T-helper 9 cell (primary cell): ENCODE results near the gene NQO2.
"Not testable (repeated sequence)": the region's sequence is repeated elsewhere in the genome, so short reads cannot be mapped to it uniquely, and the experiment has no call there.

Source experiments
- DNase-seq: peaks from one replicate; pipeline ENCODE4 v3.0.0-alpha.2; 2020

The NQO2 gene

GRCh38 chr6:2989332-2990247 is 10.1 kb upstream of the NQO2 start:
- DNase-seq = peak; percentile 50

GRCh38 chr6:2990248-2990931 is 9.3 kb upstream of the NQO2 start:
- DNase-seq = no peak

GRCh38 chr6:2990932-2991506 is 8.7 kb upstream of the NQO2 start:
- no peak for DNase-seq

GRCh38 chr6:2992330-2992979 is 7.2 kb upstream of the NQO2 start:
- no peak for DNase-seq

- no peak for DNase-seq
Measured at GRCh38 chr6:2993755-2994317, 5.9 kb upstream of the NQO2 start.

- DNase-seq = peak; percentile 14
Measured at GRCh38 chr6:2998249-2998997, 1.3 kb upstream of the NQO2 start.

GRCh38 chr6:2998998-2999617 is 586 bp upstream of the NQO2 start:
- no peak for DNase-seq

- DNase-seq = no peak
Measured at GRCh38 chr6:3001146-3001772, 1.6 kb downstream of the NQO2 start.

GRCh38 chr6:3001773-3002293 is 2.1 kb downstream of the NQO2 start:
- DNase-seq = no peak

- not testable (repeated sequence) for DNase-seq
Measured at GRCh38 chr6:3003226-3003625, 3.5 kb downstream of the NQO2 start.

GRCh38 chr6:3005077-3005476 is 5.4 kb downstream of the NQO2 start:
- DNase-seq = no peak

- no peak for DNase-seq
Measured at GRCh38 chr6:3005874-3006273, 6.2 kb downstream of the NQO2 start.

GRCh38 chr6:3006476-3006875 is 6.8 kb downstream of the NQO2 start:
- DNase-seq = no peak

GRCh38 chr6:3007571-3007970 is 7.9 kb downstream of the NQO2 start:
- no peak for DNase-seq

- not testable (repeated sequence) for DNase-seq
Measured at GRCh38 chr6:3008712-3009265, 9.1 kb downstream of the NQO2 start.

GRCh38 chr6:3009930-3010329 is 10.2 kb downstream of the NQO2 start:
- DNase-seq = no peak

- DNase-seq = no peak
Measured at GRCh38 chr6:3011158-3011557, 11.5 kb downstream of the NQO2 start.

- no peak for DNase-seq
Measured at GRCh38 chr6:3011592-3011991, 11.9 kb downstream of the NQO2 start.

- no peak for DNase-seq
Measured at GRCh38 chr6:3013486-3013885, 13.8 kb downstream of the NQO2 start.

- no peak for DNase-seq
Measured at GRCh38 chr6:3013901-3014674, 14.4 kb downstream of the NQO2 start.
